ENCODE measurements around the gene MACROD2. TPM values are rescaled to one million over a fixed set of nuclear protein-coding genes. Genes with fewer than 3 reads are reported as not detected.

MACROD2 gene
- total and polyA plus RNA-seq, 4 donors, result 0.66 to 10.5 (median 3.3) TPM

DNA sequence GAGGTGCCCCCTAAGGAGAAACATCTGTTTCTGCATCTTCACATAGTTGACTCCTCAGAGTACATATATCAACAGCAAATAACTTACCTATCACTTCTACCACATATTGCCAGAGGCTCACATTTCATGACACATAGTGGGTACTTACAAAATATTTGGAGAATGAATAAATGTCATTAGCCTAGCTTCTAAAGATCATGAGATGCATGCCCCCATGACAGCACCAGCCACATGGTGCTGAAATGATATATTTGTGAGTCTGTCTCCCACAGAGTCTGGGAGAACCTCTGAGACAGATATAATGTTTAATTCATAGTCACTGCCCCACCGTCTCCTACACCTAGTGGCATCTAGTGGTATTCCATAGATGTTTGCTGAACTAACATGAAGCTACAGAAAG is 2022.3 kb downstream of the MACROD2 start:
- no peak overlapping the region for H3K27ac ChIP-seq (ENCODE audit: low read depth in 1 of 2, low read length in 2 of 2)
- 79% methylated on average over 1 of the region's 1 CpG for WGBS
- TF ChIP-seq FOXA1 (IDR thresholded peaks at IDR 0.05) (no peak), ZBTB33 (IDR thresholded peaks at IDR 0.05) (no peak), NR2F2 (IDR thresholded peaks at IDR 0.05) (no peak), TAF1 (conservative IDR thresholded peaks at IDR 0.05) (no peak)
- TF ChIP-seq, protein P1, sequence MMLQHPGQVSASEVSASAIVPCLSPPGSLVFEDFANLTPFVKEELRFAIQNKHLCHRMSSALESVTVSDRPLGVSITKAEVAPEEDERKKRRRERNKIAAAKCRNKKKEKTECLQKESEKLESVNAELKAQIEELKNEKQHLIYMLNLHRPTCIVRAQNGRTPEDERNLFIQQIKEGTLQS (IDR thresholded peaks at IDR 0.05), result no peak
- no peak for DNase-seq (ENCODE audit: low spot score)
- H3K4me3 ChIP-seq (ENCODE audit: low read depth in 1 of 3, low read length in 3 of 3), result no peak overlapping the region
- no peaks in the 10 kb centered on the region for H3K36me3 ChIP-seq (ENCODE audit: control insufficient read depth in 4 of 4, insufficient read depth in 3 of 4, low read depth in 1 of 4, low read length in 3 of 4)
- no peak overlapping the region for H3K9ac ChIP-seq (ENCODE audit: low read depth in 1 of 2, low read length in 2 of 2)
- no peaks in the 10 kb centered on the region for H3K27me3 ChIP-seq (ENCODE audit: control insufficient read depth in 4 of 4, insufficient read depth in 4 of 4, low read length in 3 of 4)
- no peaks in the 10 kb centered on the region for H3K9me3 ChIP-seq (ENCODE audit: control insufficient read depth in 4 of 4, low read length in 3 of 4)
- H3K4me1 ChIP-seq (ENCODE audit: control insufficient read depth in 4 of 4, insufficient read depth in 4 of 4, low read length in 3 of 4), result no peaks in the 10 kb centered on the region

DNA sequence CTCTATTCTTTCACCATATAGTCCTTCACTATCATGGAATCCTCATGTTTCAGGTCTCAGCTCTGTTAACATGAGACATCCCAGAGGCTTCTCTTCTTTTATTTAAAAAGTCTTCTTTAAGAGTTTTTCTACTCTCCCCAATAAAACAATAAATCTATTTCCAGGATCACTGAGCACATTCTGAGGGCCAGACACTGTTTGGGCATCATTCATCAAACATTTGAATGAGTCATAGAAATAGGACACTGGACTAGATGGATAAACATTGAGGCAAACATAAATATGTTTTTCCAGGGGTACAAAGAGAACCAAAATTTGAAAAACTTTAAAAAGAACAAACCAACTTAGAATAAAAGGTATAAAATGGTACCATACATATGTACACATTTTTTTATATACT is 2023.6 kb downstream of the MACROD2 start:
- Histone ChIP-seq H3K27ac (ENCODE audit: low read depth in 1 of 2, low read length in 2 of 2) (no peak overlapping the region), H3K4me1 (ENCODE audit: control insufficient read depth in 4 of 4, insufficient read depth in 4 of 4, low read length in 3 of 4) (no peaks in the 10 kb centered on the region), H3K27me3 (ENCODE audit: control insufficient read depth in 4 of 4, insufficient read depth in 4 of 4, low read length in 3 of 4) (no peaks in the 10 kb centered on the region), H3K4me3 (ENCODE audit: low read depth in 1 of 3, low read length in 3 of 3) (no peak overlapping the region), H3K9me3 (ENCODE audit: control insufficient read depth in 4 of 4, low read length in 3 of 4) (no peaks in the 10 kb centered on the region), H3K9ac (ENCODE audit: low read depth in 1 of 2, low read length in 2 of 2) (no peak overlapping the region), H3K36me3 (ENCODE audit: control insufficient read depth in 4 of 4, insufficient read depth in 3 of 4, low read depth in 1 of 4, low read length in 3 of 4) (no peaks in the 10 kb centered on the region)
- no peak for DNase-seq (ENCODE audit: low spot score)
- TF ChIP-seq GABPA (IDR thresholded peaks at IDR 0.05 in 1 of 2, conservative IDR thresholded peaks at IDR 0.05 in 1 of 2) (no peak), FOXA1 (IDR thresholded peaks at IDR 0.05) (no peak), JUND (IDR thresholded peaks at IDR 0.05) (no peak), HNF4G (IDR thresholded peaks at IDR 0.05) (no peak), NR2F2 (IDR thresholded peaks at IDR 0.05) (no peak), ZBTB33 (IDR thresholded peaks at IDR 0.05) (no peak), YY1 (IDR thresholded peaks at IDR 0.05) (no peak), TAF1 (conservative IDR thresholded peaks at IDR 0.05) (no peak), SP1 (IDR thresholded peaks at IDR 0.05) (no peak), FOXA2 (IDR thresholded peaks at IDR 0.05) (no peak)
- TF ChIP-seq, protein P2, sequence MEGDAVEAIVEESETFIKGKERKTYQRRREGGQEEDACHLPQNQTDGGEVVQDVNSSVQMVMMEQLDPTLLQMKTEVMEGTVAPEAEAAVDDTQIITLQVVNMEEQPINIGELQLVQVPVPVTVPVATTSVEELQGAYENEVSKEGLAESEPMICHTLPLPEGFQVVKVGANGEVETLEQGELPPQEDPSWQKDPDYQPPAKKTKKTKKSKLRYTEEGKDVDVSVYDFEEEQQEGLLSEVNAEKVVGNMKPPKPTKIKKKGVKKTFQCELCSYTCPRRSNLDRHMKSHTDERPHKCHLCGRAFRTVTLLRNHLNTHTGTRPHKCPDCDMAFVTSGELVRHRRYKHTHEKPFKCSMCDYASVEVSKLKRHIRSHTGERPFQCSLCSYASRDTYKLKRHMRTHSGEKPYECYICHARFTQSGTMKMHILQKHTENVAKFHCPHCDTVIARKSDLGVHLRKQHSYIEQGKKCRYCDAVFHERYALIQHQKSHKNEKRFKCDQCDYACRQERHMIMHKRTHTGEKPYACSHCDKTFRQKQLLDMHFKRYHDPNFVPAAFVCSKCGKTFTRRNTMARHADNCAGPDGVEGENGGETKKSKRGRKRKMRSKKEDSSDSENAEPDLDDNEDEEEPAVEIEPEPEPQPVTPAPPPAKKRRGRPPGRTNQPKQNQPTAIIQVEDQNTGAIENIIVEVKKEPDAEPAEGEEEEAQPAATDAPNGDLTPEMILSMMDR (IDR thresholded peaks at IDR 0.05; ENCODE audit: low read depth, low read length, missing input control), result no peak
- TF ChIP-seq, protein P1 (IDR thresholded peaks at IDR 0.05), result no peak
- TF ChIP-seq, protein P3, sequence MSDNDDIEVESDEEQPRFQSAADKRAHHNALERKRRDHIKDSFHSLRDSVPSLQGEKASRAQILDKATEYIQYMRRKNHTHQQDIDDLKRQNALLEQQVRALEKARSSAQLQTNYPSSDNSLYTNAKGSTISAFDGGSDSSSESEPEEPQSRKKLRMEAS (IDR thresholded peaks at IDR 0.05), result no peak
- TF ChIP-seq, protein P4, sequence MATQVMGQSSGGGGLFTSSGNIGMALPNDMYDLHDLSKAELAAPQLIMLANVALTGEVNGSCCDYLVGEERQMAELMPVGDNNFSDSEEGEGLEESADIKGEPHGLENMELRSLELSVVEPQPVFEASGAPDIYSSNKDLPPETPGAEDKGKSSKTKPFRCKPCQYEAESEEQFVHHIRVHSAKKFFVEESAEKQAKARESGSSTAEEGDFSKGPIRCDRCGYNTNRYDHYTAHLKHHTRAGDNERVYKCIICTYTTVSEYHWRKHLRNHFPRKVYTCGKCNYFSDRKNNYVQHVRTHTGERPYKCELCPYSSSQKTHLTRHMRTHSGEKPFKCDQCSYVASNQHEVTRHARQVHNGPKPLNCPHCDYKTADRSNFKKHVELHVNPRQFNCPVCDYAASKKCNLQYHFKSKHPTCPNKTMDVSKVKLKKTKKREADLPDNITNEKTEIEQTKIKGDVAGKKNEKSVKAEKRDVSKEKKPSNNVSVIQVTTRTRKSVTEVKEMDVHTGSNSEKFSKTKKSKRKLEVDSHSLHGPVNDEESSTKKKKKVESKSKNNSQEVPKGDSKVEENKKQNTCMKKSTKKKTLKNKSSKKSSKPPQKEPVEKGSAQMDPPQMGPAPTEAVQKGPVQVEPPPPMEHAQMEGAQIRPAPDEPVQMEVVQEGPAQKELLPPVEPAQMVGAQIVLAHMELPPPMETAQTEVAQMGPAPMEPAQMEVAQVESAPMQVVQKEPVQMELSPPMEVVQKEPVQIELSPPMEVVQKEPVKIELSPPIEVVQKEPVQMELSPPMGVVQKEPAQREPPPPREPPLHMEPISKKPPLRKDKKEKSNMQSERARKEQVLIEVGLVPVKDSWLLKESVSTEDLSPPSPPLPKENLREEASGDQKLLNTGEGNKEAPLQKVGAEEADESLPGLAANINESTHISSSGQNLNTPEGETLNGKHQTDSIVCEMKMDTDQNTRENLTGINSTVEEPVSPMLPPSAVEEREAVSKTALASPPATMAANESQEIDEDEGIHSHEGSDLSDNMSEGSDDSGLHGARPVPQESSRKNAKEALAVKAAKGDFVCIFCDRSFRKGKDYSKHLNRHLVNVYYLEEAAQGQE (IDR thresholded peaks at IDR 0.05), result no peak

Data from liver (tissue), 9 donors.